NT2/D1 (cell line): ENCODE results near the gene SIGLEC14.

Source experiments
- SUZ12 ChIP-seq: IDR thresholded peaks from 2 replicates; pipeline ENCODE4 v1.6.1; 2011; ENCODE audit not compliant: insufficient read length, insufficient read depth; ENCODE audit errors: extremely low read depth
- YY1 ChIP-seq: IDR thresholded peaks from 2 replicates; pipeline ENCODE4 v1.6.1; 2011; ENCODE audit not compliant: insufficient read length, insufficient read depth
- ZNF274 ChIP-seq: IDR thresholded peaks from 2 replicates; pipeline ENCODE4 v1.6.1; 2011; ENCODE audit warnings: mild to moderate bottlenecking, low read depth, low read length

- TF ChIP-seq YY1 (no peak), SUZ12 (no peak), ZNF274 (no peak)
Observed at GRCh38 chr19:51687791-51688670, 41.4 kb upstream of the SIGLEC14 start.
